ENCODE measurements around the gene FARP2. TPM values are rescaled to one million over a fixed set of nuclear protein-coding genes. Genes with fewer than 3 reads are reported as not detected.

Gene FARP2
- total RNA-seq, 1 experiment from 2014 or later: 37.2 TPM

DNA sequence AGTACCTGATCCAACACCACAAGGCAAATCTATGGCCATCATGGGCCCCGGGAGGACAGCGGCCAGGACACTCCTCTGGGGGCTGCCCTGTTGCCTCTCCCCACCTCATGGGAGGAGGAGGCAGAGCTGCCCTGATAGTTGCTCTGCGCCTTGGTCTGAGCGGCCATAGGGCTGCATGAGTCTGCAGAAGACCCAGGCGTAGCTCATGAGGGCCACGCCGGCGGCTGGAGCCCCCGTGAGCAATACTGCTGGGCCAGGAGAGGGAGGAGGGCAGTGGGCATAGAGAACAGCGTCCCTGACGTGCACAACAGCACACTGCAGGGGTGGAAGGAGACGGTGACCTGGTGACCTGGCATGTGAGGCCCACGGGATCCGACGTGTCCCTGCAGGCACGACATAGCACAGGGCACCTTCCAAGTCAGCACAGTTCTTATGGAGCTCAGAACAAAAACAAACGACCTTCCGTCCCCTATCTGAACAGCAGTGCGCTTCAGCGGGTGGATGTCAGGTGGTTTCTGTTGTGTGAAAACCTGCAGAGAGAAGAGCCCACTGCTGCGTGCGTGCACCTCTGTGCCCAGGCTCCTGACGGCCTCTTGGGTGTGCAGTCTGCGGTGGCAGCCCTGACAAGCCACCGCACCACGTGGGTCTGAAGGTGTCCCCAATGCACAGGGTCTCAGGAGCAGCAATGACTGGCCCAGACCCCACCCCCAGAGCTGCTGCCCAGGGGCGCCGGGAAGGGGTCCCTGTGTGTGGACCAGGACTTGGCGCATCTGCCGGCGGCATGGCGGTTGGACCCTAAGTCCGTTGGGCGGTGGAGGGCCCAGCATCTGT lies 139.3 kb downstream of the FARP2 start:
- peaks cover 50% of the 10 kb centered on the region for H3K36me3 Mint-ChIP-seq (ENCODE audit: insufficient read depth, unreplicated experiment)
- BruUV-seq (replicated peaks): no TSS peak

DNA sequence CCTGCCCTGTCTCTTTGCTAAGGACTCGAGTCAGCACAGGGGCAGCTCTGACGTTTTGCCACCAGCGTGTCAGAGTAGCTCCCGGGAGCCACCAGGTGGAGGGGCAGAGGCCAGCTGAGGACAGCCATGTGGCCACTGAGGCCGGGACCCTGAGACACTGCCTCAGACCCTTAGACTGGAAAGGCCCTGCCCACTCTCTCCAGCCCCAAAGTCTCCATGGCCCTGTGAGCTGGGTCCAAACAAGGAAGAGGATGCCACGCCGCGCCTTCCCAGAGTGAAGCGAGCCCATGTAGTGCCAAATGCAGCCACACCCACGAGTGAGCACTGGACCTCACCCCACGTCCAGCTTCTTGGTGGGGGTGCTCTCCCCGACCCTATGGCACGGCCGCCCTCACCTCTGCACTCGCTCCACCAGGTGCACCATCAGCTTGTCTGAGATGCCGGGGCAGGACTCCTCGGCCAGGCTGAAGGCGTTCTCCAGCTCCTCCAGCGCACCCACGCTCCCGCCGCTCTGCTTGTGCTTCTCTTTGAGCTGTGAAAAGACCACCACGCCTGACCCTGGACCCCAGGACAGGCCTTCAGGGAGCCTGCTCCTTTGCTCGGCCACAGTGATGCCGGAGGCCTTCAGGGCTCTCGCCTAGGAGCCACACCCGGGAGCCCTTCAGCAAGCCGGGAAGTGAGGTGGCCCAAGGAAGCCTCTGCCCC lies 140.1 kb downstream of the FARP2 start:
- H3K9me3 Mint-ChIP-seq (ENCODE audit: unreplicated experiment): no peaks in the 10 kb centered on the region
- H3K36me3 ChIP-seq (ENCODE audit: control insufficient read depth, insufficient read depth, low read length): no peaks in the 10 kb centered on the region; the same call in 1 of the 2 replicates
- intact Hi-C loops (cut with micrococcal nuclease; ENCODE audit: unreplicated experiment): no loop called here
- ChIA-PET POLR2A (no interaction called here), CTCF (no interaction called here)
- H3K27me3 Mint-ChIP-seq (ENCODE audit: insufficient read depth, unreplicated experiment): no peaks in the 10 kb centered on the region
- no TSS peak for BruUV-seq (replicated peaks)
- no peaks in the 10 kb centered on the region for H3K27me3 ChIP-seq (replicated peaks; ENCODE audit: control insufficient read depth, insufficient read depth, low read length)
- TF ChIP-seq, protein P1, sequence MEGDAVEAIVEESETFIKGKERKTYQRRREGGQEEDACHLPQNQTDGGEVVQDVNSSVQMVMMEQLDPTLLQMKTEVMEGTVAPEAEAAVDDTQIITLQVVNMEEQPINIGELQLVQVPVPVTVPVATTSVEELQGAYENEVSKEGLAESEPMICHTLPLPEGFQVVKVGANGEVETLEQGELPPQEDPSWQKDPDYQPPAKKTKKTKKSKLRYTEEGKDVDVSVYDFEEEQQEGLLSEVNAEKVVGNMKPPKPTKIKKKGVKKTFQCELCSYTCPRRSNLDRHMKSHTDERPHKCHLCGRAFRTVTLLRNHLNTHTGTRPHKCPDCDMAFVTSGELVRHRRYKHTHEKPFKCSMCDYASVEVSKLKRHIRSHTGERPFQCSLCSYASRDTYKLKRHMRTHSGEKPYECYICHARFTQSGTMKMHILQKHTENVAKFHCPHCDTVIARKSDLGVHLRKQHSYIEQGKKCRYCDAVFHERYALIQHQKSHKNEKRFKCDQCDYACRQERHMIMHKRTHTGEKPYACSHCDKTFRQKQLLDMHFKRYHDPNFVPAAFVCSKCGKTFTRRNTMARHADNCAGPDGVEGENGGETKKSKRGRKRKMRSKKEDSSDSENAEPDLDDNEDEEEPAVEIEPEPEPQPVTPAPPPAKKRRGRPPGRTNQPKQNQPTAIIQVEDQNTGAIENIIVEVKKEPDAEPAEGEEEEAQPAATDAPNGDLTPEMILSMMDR (IDR thresholded peaks at IDR 0.05; ENCODE audit: insufficient read depth in 1 of 2, low read depth in 1 of 2, low read length in 1 of 2, severe bottlenecking in 1 of 2, unreplicated experiment in 1 of 2): no peak
- H3K36me3 Mint-ChIP-seq (ENCODE audit: insufficient read depth, unreplicated experiment): peaks cover 42% of the 10 kb centered on the region
- H3K27ac Mint-ChIP-seq (ENCODE audit: unreplicated experiment): no peak overlapping the region
- no peak overlapping the region for H3K4me3 ChIP-seq (ENCODE audit: low read depth, low read length)
- no peaks in the 10 kb centered on the region for H3K9me3 ChIP-seq
- no peaks in the 10 kb centered on the region for H3K4me1 Mint-ChIP-seq (ENCODE audit: low read depth, unreplicated experiment)
- no peak for DNase-seq
- H3K4me3 Mint-ChIP-seq (ENCODE audit: unreplicated experiment): no peak overlapping the region
- H3K4me1 ChIP-seq: no peaks in the 10 kb centered on the region

More for the DNA sequence above, 139.3 kb downstream of the FARP2 start:
- CTCF ChIA-PET: no interaction called here
- Mint-ChIP-seq H3K4me1 (ENCODE audit: low read depth, unreplicated experiment) (no peaks in the 10 kb centered on the region), H3K9me3 (ENCODE audit: unreplicated experiment) (no peaks in the 10 kb centered on the region), H3K27ac (ENCODE audit: unreplicated experiment) (no peak overlapping the region), H3K27me3 (ENCODE audit: insufficient read depth, unreplicated experiment) (no peaks in the 10 kb centered on the region), H3K4me3 (ENCODE audit: unreplicated experiment) (peak overlapping the region; percentile 43)
- POLR2A ChIA-PET: no interaction called here
- Histone ChIP-seq H3K9me3 (no peaks in the 10 kb centered on the region), H3K4me1 (no peaks in the 10 kb centered on the region), H3K27me3 (replicated peaks; ENCODE audit: control insufficient read depth, insufficient read depth, low read length) (no peaks in the 10 kb centered on the region), H3K4me3 (ENCODE audit: low read depth, low read length) (no peak overlapping the region), H3K36me3 (ENCODE audit: control insufficient read depth, insufficient read depth, low read length) (no peaks in the 10 kb centered on the region; the same call in 1 of the 2 replicates)
- DNase-seq: no peak
- intact Hi-C loops (cut with micrococcal nuclease; ENCODE audit: unreplicated experiment): no loop called here
- TF ChIP-seq, protein P1 (IDR thresholded peaks at IDR 0.05; ENCODE audit: insufficient read depth in 1 of 2, low read depth in 1 of 2, low read length in 1 of 2, severe bottlenecking in 1 of 2, unreplicated experiment in 1 of 2): no peak

DNA sequence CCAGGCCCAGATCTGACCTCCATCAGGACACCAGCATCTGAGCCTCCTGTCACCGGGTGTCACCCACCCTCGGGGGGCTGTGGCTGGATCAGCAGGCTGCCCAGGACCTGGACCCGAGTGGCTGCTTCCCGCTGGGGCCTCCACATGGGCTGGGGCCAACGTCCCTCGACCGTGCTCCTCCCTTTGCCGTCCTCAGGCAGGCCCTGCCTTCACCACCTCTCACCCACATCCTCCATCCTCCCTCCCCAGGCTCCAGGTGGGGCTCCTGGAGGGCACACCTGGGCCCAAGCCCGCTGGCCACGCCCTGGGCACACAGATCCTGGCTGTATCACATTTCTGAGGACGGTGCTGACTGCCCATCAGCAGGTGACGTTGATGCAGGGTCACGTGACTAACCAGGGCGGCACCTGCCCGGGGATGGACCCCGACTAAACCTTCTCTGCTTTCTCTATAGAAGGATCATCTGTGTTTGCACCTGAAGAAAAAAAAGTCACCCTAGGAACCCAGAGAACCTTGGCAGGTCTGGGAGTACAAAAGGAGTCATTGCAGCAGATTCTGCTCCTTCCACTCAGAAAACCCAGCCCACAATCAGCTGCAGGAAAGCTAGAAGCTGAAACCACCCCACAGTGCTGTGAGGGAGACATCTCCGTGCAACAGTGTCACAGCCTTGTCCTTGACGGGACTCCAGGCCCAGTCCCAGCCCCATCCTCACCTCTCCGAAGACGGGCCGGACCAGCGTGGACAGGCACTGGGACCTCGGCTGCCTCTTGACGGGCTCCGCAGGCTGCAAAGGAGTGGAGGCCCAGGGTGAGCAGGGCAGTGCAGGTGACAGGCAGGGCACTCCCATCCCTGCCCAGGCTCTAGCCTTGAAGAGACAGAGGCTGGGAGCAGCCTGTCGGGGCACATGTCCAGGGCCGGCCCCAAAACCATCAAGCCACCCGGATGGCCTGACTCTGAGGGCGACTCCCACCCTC lies 141.1 kb downstream of the FARP2 start:
- H3K27me3 Mint-ChIP-seq (ENCODE audit: insufficient read depth, unreplicated experiment): no peaks in the 10 kb centered on the region
- ChIA-PET POLR2A (no interaction called here), CTCF (no interaction called here)
- DNase-seq: no peak
- H3K9me3 ChIP-seq: no peaks in the 10 kb centered on the region
- H3K36me3 Mint-ChIP-seq (ENCODE audit: insufficient read depth, unreplicated experiment): peaks cover 43% of the 10 kb centered on the region
- TF ChIP-seq, protein P1 (IDR thresholded peaks at IDR 0.05; ENCODE audit: insufficient read depth in 1 of 2, low read depth in 1 of 2, low read length in 1 of 2, severe bottlenecking in 1 of 2, unreplicated experiment in 1 of 2): no peak
- no peaks in the 10 kb centered on the region; the same call in 1 of the 2 replicates for H3K36me3 ChIP-seq (ENCODE audit: control insufficient read depth, insufficient read depth, low read length)
- H3K9me3 Mint-ChIP-seq (ENCODE audit: unreplicated experiment): no peaks in the 10 kb centered on the region
- BruUV-seq (replicated peaks): no TSS peak
- H3K4me3 Mint-ChIP-seq (ENCODE audit: unreplicated experiment): no peak overlapping the region
- H3K4me1 ChIP-seq: no peaks in the 10 kb centered on the region
- H3K4me3 ChIP-seq (ENCODE audit: low read depth, low read length): no peak overlapping the region
- no peak overlapping the region for H3K27ac Mint-ChIP-seq (ENCODE audit: unreplicated experiment)
- no peaks in the 10 kb centered on the region for H3K4me1 Mint-ChIP-seq (ENCODE audit: low read depth, unreplicated experiment)
- intact Hi-C loops (cut with micrococcal nuclease; ENCODE audit: unreplicated experiment): no loop called here
- H3K27me3 ChIP-seq (replicated peaks; ENCODE audit: control insufficient read depth, insufficient read depth, low read length): no peaks in the 10 kb centered on the region

All from Caco-2 (cell line).